Endothelial cell of umbilical vein (primary cell): Measurements from ENCODE around the gene TMEM59L. TPM values are rescaled to one million over a fixed set of nuclear protein-coding genes. Genes with fewer than 3 reads are reported as not detected.

Experiments used
- BruUV-seq: library from RNA; stranded (reverse); fragments of 400-500 nt; replicated peaks from 2 replicates; lab custom pipeline; 2021; lab: Mats Ljungman, UMichigan
- CTCF ChIA-PET: fragments of 300-600, 350-600 bp; sonication (Branson Sonifier 250); formaldehyde crosslinking; loops from one replicate; lab custom pipeline; 2021; ENCODE audit warnings: antibody characterized with exemption, inconsistent platforms; lab: Charles Lee
- POLR2A ChIA-PET: fragments of 300-600, 350-600 bp; sonication (Branson Sonifier 250); formaldehyde crosslinking; loops from one replicate; lab custom pipeline; 2021; ENCODE audit warnings: antibody characterized with exemption, inconsistent platforms; lab: Charles Lee
- DNase-seq: peaks from one replicate; pipeline ENCODE4 v3.0.0-alpha.2; 2011; ENCODE audit warnings: low read depth, low spot score
- FAIRE-seq: peaks from 2 replicates; lab custom pipeline; 2011; peaks lifted over from hg19 to GRCh38; lab: Jason Lieb, UNC
- H2AFZ ChIP-seq: 2 replicates; pipeline ENCODE4 v1.6.0; 2012; ENCODE audit warnings: low read depth, low read length, control low read depth, inconsistent platforms
- H3K27ac ChIP-seq: 2 replicates; pipeline ENCODE4 v1.5.1; 2011; ENCODE audit warnings: low read depth, mild to moderate bottlenecking, control low read depth, low read length, moderate library complexity; ENCODE audit not compliant: insufficient read depth
- H3K27me3 ChIP-seq, 2 experiments: 2 replicates each; pipeline versions ENCODE4 v1.6.0 to v1.6.1; 2011; ENCODE audit warnings: low read length in 2 of 2, mixed read lengths in 1 of 2; ENCODE audit not compliant: control insufficient read depth in 2 of 2, insufficient read depth in 2 of 2
- H3K36me3 ChIP-seq, 2 experiments: 2 replicates in 1 of 2; 3 replicates in 1 of 2; pipeline ENCODE4 v1.5.1; 2011; ENCODE audit warnings: low read length in 2 of 2, mild to moderate bottlenecking in 1 of 2, moderate library complexity in 1 of 2; ENCODE audit not compliant: control insufficient read depth in 2 of 2, insufficient read depth in 2 of 2; ENCODE audit errors: extremely low read depth in 1 of 2
- H3K4me1 ChIP-seq: 3 replicates; pipeline ENCODE4 v1.5.1; 2011; ENCODE audit warnings: mild to moderate bottlenecking, low read length; ENCODE audit not compliant: control insufficient read depth, insufficient read depth; ENCODE audit errors: extremely low read depth
- H3K4me2 ChIP-seq: 2 replicates; pipeline ENCODE4 v1.6.1; 2011; ENCODE audit warnings: low read length, control low read depth, mixed read lengths; ENCODE audit not compliant: insufficient read depth
- H3K4me3 ChIP-seq, 3 experiments: fragments of 200-600 bp in 1 of 3; sonication (generic), shearing (Covaris generic) in 1 of 3; replicated peaks in 1 of 3; 2 replicates each; pipeline ENCODE4 v1.5.1; 2011 to 2016; ENCODE audit warnings: control low read depth in 3 of 3, low read length in 3 of 3, mild to moderate bottlenecking in 2 of 3, inconsistent platforms in 1 of 3, low read depth in 1 of 3, moderate library complexity in 1 of 3; ENCODE audit not compliant: insufficient read depth in 1 of 3
- H3K79me2 ChIP-seq: 2 replicates; pipeline ENCODE4 v1.6.0; 2012; ENCODE audit warnings: low read length, inconsistent platforms; ENCODE audit not compliant: control insufficient read depth, insufficient read depth
- H3K9ac ChIP-seq: replicated peaks from 2 replicates; pipeline ENCODE3; 2011; ENCODE audit warnings: low read length, control low read depth; ENCODE audit not compliant: insufficient read depth; ENCODE audit errors: extremely low read depth
- H3K9me1 ChIP-seq: replicated peaks from 3 replicates; pipeline ENCODE4 v1.6.0; 2011; ENCODE audit warnings: mild to moderate bottlenecking, low read length; ENCODE audit not compliant: control insufficient read depth, insufficient read depth; ENCODE audit errors: extremely low read depth
- H3K9me3 ChIP-seq: replicated peaks from 2 replicates; pipeline ENCODE4 v1.5.1; 2012; ENCODE audit warnings: low read length, inconsistent platforms; ENCODE audit not compliant: control insufficient read depth, insufficient read depth
- H4K20me1 ChIP-seq: replicated peaks from 2 replicates; pipeline ENCODE3; 2011; ENCODE audit warnings: mild to moderate bottlenecking, low read length; ENCODE audit not compliant: control insufficient read depth, insufficient read depth; ENCODE audit errors: extremely low read depth
- EZH2 ChIP-seq: IDR thresholded peaks from 2 replicates; pipeline ENCODE4 v1.6.1; 2012; ENCODE audit warnings: borderline replicate concordance, low read depth, mild to moderate bottlenecking, moderate library complexity, low read length, inconsistent platforms; ENCODE audit not compliant: severe bottlenecking
- GATA2 ChIP-seq: IDR thresholded peaks from 2 replicates; pipeline ENCODE4 v1.7.0; 2011; ENCODE audit warnings: low read depth, mild to moderate bottlenecking, moderate library complexity, mixed read lengths, low read length; ENCODE audit not compliant: insufficient read length, insufficient read depth
- MAX ChIP-seq: IDR thresholded peaks from 2 replicates; pipeline ENCODE4 v1.6.1; 2011; ENCODE audit not compliant: insufficient read depth, insufficient read length
- MYC ChIP-seq: IDR thresholded peaks from one replicate; pipeline ENCODE4 v1.6.1; 2011; ENCODE audit warnings: mild to moderate bottlenecking, low read depth, low read length
- POLR2AphosphoS5 ChIP-seq: IDR thresholded peaks from 2 replicates; pipeline ENCODE4 v1.6.1; 2012; ENCODE audit warnings: low read depth, mild to moderate bottlenecking, control low read depth, low read length, moderate library complexity; ENCODE audit not compliant: insufficient read depth
- dilution Hi-C: fragments of 300-500 bp; cut with MboI; formaldehyde crosslinking; loops from one replicate; pipeline ENCODE4 v1.15.0; 2019; ENCODE audit warnings: low sequenced_read_pairs; ENCODE audit not compliant: extremely low pct_ligation_motif_present
- intact Hi-C: fragments of 100-400 bp; cut with micrococcal nuclease; formaldehyde crosslinking; loops from one replicate; pipeline ENCODE4 v1.10.0; 2022
- polyA plus RNA-seq, 4 experiments: library from polyadenylated mRNA; depleted of rRNA in 3 of 4; stranded (reverse) in 3 of 4; unstranded in 1 of 4; fragments of >200 nt; gene quantifications; 2 replicates each; pipeline versions ENCODE4 v1.2.1 to v1.2.3, GENCODE V29; 2011 to 2012; ENCODE audit warnings: missing spikeins in 1 of 4
- total RNA-seq: library from RNA; stranded (reverse); gene quantifications from 2 replicates; pipeline ENCODE4 v1.2.3, GENCODE V29; 2021
- TF ChIP-seq, protein P1 (sequence below), 2 donors: IDR thresholded peaks; 1 replicate in 1 of 2; 2 replicates in 1 of 2; pipeline ENCODE4 v1.5.1; 2011; ENCODE audit warnings: low read length in 2 of 2, mild to moderate bottlenecking in 2 of 2, moderate library complexity in 2 of 2, control low read depth in 1 of 2, inconsistent platforms in 1 of 2, low read depth in 1 of 2; ENCODE audit not compliant: insufficient read depth in 1 of 2; ENCODE audit errors: extremely low read depth in 1 of 2

The TMEM59L gene
- total and polyA plus RNA-seq, 2 donors (not counting 3 experiments of a cell fraction or from before 2014, with no cell fraction given) = 0.43 to 0.97 TPM

DNA sequence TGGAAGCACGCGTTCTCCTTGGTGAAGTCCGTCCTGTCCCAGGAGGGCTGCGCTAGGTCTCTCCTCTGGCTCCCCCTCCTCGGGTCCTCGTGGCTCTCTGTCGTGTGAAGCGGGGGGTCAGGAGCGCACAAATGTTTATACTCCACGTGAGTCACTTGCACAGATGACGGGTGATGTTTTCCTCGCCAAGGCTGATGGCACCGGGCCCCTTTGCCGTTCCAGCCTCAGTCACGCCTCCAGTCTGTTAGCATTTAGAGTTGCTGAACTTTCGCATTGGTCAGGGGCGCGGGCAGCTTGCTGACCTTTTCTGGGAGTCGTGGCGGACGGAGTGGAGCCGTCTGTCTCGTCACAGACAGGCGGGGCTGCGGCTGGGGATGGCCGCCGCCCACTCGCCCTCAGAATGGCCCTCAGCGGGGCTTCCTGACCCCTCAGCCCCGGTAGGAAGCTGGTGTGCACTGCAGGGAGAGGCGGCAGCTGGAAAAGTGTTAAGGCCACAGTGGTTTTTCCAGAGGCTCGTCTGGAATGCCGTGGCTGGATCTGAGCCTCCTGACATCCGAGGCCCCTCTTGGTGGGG lies 37.9 kb downstream of the TMEM59L start:
- no TSS peak for BruUV-seq
- intact Hi-C loops (loop anchor here (1.0 to 2.0 kb wide), 3 partner anchors 10 to 28 kb away; partner anchors contain the start of gene KLHL26), dilution Hi-C loops (no loop called here)
- Histone ChIP-seq H3K27ac (peak overlapping the region; percentile 67), H3K27me3 (no peaks in the 10 kb centered on the region), H3K79me2 (no peaks in the 10 kb centered on the region), H4K20me1 (no peaks in the 10 kb centered on the region), H3K9me1 (no peaks in the 10 kb centered on the region), H2AFZ (peak overlapping the region; percentile 35), H3K4me3 (no peak overlapping the region), H3K9me3 (no peaks in the 10 kb centered on the region), H3K36me3 (no peaks in the 10 kb centered on the region), H3K4me2 (peak overlapping the region; percentile 56), H3K4me1 (peaks cover 30% of the 10 kb centered on the region), H3K9ac (peak overlapping the region; percentile 25)
- ChIA-PET CTCF (interaction anchor here (0.7 to 2.2 kb wide), 5 partner anchors 10 to 200 kb away, joined by 3 to 7 read pairs (median 3); partner anchors contain the start of gene CRTC1), POLR2A (no interaction called here)
- DNase-seq = peak; percentile 81
- TF ChIP-seq POLR2AphosphoS5 = no peak
- TF ChIP-seq MAX = no peak
- no peak for TF ChIP-seq GATA2
- TF ChIP-seq EZH2 = no peak
- TF ChIP-seq MYC = no peak
- TF ChIP-seq, protein P1, sequence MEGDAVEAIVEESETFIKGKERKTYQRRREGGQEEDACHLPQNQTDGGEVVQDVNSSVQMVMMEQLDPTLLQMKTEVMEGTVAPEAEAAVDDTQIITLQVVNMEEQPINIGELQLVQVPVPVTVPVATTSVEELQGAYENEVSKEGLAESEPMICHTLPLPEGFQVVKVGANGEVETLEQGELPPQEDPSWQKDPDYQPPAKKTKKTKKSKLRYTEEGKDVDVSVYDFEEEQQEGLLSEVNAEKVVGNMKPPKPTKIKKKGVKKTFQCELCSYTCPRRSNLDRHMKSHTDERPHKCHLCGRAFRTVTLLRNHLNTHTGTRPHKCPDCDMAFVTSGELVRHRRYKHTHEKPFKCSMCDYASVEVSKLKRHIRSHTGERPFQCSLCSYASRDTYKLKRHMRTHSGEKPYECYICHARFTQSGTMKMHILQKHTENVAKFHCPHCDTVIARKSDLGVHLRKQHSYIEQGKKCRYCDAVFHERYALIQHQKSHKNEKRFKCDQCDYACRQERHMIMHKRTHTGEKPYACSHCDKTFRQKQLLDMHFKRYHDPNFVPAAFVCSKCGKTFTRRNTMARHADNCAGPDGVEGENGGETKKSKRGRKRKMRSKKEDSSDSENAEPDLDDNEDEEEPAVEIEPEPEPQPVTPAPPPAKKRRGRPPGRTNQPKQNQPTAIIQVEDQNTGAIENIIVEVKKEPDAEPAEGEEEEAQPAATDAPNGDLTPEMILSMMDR (IDR thresholded peaks at IDR 0.05; ENCODE audit: extremely low read depth in 1 of 2, insufficient read depth in 1 of 2, low read depth in 1 of 2, low read length in 2 of 2) = no peak
- FAIRE-seq = peak; percentile 94
